ENCODE measurements around the gene ADAMTS3.

DNA sequence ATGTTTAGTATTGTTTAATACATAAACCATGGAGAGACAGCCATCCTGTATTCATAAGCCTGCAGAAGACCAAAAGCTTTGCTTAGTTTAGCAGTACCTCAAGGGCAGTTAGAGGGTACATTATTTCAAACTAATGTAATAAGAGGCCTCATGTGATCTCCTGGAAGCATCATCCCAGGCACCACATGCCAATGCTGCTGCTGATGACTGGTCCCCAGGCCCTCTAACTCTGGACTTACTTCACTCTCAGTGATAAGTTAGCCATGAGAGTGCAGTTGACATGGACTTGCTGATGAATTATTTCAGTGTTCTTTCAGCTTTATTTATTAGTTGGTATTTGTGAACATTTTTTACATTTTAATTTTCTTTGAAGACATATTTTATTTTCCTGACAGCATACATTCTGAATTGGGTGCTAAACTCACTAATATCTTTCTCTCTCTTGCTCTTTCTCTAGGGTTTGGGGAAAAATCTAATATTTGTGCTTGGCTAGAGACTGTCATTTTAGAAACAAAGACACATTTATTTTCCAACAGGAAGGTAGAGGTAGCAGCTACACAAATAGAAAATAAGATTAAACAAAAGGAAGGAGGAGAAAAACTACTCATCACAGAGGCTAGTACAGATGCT is 329.4 kb downstream of the ADAMTS3 start:
- TF ChIP-seq, protein P1, sequence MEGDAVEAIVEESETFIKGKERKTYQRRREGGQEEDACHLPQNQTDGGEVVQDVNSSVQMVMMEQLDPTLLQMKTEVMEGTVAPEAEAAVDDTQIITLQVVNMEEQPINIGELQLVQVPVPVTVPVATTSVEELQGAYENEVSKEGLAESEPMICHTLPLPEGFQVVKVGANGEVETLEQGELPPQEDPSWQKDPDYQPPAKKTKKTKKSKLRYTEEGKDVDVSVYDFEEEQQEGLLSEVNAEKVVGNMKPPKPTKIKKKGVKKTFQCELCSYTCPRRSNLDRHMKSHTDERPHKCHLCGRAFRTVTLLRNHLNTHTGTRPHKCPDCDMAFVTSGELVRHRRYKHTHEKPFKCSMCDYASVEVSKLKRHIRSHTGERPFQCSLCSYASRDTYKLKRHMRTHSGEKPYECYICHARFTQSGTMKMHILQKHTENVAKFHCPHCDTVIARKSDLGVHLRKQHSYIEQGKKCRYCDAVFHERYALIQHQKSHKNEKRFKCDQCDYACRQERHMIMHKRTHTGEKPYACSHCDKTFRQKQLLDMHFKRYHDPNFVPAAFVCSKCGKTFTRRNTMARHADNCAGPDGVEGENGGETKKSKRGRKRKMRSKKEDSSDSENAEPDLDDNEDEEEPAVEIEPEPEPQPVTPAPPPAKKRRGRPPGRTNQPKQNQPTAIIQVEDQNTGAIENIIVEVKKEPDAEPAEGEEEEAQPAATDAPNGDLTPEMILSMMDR (conservative IDR thresholded peaks at IDR 0.05; ENCODE audit: low read length), result no peak
- TF ChIP-seq EZH2phosphoT487 (IDR thresholded peaks at IDR 0.05; ENCODE audit: borderline replicate concordance, low read depth, low read length), result no peak

All from OCI-LY7 (cell line).